GM21381 (cell line): ENCODE data around the gene PLEKHF1.
"Not testable (repeated sequence)": the region's sequence is repeated elsewhere in the genome, so short reads cannot be mapped to it uniquely, and the experiment has no call there.

Experiments used
- ATAC-seq: cut with Tn5 transposase; IDR thresholded peaks from one replicate; pipeline ENCODE4 v1.9.1; 2021; ENCODE audit warnings: mild to moderate bottlenecking, moderate library complexity; ENCODE audit not compliant: unreplicated experiment

The PLEKHF1 gene

GRCh38 chr19:29663861-29664752 is 1.2 kb upstream of the PLEKHF1 start:
- ATAC-seq = no peak

GRCh38 chr19:29664753-29665214 is 477 bp upstream of the PLEKHF1 start:
- no peak for ATAC-seq

- ATAC-seq = no peak
Observed at GRCh38 chr19:29665826-29666577, 741 bp downstream of the PLEKHF1 start.

DNA sequence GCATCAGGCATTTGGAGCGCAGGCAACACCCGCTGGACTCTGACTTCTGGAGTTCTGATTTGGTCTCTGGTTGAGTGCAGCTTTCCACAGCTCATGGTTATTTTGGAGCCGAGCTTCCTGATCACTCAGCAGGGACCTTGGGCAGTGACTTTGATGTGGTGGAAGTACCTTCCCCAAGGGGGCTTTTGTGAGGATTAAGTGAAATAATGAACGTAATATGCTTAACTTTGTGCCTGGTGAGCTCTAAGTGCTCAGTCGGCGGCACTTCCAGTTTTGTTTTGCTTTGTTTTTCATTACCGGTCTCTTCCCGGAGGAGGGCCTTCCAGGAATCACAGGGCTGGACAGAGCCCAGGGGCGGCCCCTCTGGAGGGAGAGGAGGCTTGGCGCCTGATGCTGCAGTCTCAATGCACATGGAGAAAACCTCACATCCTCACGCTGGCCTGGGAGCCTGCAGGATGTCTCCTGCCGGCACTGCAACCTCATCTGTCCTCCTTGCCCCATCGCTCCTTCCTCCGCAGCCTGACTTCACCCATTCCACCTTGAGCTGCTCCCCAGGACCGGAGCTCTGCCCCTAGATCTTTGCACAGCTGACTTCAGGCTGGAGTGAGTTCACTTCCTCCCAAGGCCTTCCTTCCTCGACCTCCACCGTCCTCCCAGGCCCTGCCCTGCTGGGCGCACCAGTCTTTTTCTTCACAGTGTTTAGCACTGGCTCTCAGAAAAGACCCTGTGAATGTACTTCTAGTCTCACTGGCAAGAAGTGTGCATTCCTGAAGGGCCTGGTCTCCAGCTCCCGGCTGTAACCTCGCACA is 1.5 kb downstream of the PLEKHF1 start:
- no peak for ATAC-seq

DNA sequence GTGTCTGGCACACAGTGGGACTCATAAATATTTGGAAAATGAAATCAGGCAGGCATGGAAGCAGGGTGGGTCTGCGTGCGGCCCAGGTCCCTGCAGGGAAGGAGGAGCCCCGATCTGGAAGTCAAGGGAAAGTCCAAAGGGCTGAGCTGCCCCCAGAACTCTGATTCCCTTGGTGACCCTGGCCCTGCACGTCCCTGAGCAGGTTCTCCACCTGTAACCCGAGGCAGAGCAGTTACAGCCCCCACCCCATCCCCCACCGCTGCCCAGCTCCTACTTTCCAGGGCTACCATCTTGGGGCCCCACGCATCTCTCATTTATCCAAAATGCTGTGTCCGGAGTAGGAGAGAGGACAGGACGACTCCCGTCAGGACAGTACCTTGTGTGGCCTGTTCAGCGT is 2.1 kb downstream of the PLEKHF1 start:
- ATAC-seq = no peak

GRCh38 chr19:29667901-29668341 is 2.7 kb downstream of the PLEKHF1 start:
- ATAC-seq = no peak

DNA sequence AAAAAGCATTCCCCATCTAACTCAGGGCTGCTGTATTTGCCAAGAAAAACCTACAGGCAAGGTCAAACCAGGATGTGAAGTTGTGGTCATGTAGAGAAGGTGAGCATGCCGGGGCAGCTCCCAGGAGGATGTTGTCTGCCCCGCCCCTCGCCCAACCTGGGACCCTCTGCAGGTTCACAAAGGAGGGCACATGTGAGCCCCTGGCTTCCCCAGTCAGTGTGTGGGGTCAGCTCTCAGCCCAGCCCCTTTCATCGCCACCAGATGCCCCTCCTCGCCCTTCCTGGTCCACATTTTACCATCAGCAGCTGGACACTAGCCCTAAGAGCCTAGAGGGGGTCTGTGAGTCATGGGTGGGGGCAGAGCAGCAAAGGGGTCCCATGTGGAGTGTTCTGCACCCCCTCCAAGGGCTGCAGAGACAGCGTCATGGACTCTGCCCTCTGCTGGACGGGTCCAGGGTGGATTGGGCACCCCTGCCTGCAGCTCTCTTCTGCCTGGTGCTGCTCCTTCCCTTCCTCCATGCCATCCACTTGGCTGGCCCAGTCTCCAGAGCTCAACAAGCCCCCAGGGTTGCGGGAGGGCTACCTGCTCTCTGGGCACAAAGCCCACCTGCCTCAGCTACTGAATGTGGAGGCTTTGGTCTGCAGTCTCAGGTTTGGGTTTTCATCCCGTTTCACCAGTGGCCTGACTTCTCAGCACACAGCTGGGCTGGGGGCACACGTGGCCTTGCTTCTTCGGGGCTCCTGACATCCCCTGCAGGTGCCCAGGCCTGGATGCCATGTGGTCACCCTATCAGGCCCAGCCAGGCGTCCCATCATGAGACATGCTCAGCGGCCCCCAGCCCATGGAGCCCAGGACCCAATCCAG is 3.7 kb downstream of the PLEKHF1 start:
- no peak for ATAC-seq

DNA sequence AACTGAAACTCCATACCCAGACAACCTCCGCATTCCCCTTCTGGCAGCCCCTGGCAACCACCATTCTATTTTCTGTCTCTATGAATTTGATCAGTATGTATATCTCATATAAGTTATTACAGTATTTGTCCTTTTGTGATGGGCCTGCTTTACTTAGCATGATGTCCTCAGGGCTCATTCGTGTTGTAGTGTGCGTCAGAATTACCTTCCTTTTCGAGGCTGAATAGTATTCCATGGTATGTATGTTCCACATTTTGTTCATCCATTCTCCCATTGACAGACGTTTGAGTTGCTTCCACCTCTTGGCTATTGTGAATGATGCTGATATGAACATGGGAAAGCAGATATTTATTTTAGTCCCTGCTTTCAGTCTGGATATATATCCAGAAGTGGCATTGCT is 5.0 kb downstream of the PLEKHF1 start:
- no peak for ATAC-seq

GRCh38 chr19:29671026-29671392 is 5.7 kb downstream of the PLEKHF1 start:
- ATAC-seq = not testable (repeated sequence)

DNA sequence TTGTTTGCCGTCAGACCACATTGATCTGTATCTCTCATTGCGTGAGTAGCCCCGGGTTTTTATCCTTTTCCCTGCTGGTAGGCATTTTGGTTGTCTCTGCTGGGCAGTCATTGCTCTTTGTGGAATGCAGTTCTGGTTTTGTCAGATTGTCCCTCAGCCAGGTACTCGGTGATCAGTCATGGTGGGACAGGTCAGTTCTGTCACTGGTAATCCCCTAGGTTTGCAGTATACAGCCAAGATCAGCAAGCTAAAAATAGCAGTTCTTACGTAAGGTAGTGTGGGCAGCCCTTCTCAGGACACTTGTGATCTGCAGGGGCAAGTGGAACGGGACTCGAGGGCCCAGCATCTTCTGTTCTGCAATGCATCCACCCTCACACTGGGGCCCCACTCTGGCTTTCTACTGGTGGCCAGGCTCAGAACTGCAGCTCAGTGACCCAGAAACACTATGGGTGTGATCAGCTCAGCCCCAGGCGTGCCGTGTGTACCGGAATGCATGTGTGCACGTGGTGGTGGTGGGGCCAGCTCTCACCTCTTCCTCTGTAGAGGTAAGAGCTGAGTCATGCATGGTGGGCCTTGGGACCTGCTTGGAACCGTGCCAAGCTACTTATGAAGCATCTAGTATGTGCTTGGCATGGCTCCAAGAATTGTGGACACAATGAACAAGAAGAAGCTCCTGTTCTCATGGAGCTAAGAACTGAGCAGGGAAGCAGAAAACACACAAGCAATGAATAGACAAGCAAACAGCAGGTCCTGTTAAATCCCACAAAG is 6.3 kb downstream of the PLEKHF1 start:
- ATAC-seq = peak; percentile 73

GRCh38 chr19:29672319-29672932 is 7.2 kb downstream of the PLEKHF1 start:
- ATAC-seq = no peak

DNA sequence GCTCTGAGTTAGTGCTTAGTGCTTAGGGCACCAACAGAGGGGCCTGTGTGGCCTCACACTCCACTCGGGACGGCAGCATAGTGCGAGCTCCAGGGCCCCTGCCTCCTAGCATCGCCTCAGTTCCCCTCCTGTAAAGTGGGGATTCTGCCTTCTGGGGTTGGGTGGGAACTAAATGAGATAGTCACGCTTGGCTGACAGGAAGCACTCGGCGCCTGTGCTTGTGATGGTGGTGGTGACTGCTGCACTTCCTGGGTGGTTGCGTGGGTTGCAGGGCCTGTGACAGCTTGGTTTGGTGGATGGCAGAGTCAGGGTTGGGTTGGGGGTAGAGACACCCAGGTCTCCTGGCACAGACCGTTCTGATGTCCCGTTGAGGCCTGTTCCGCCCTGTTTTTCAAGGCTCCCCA is 7.7 kb downstream of the PLEKHF1 start:
- ATAC-seq = peak; percentile 39

GRCh38 chr19:29673451-29674371 is 8.4 kb downstream of the PLEKHF1 start:
- ATAC-seq = no peak

- ATAC-seq = no peak
Observed at GRCh38 chr19:29674374-29675119, 9.3 kb downstream of the PLEKHF1 start.

DNA sequence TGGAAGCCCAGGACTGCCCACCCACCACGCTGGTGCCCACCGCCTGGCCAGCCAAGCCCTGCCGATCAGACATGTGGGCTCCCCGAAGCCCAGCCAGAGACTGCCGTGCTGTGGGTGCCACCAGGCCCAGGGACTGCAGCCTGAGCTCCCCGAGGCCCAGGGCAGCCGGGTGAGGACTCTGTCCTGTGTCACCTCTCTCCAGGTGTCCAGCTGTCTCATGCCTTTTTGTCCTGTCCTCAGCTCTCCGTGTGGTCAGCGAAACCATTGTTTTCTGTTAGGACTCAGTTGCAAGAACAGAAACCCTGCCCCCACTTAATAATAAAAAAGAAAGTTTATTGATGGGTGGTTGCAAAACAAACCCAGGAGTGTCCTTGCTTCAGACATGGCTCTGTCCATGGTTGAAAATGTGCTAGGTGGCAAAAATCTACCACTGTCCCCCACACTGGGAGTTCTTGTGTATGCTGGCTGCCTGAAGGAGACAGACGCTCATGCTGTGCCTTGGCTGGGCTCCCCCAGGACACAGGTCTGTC is 9.9 kb downstream of the PLEKHF1 start:
- ATAC-seq = no peak

- ATAC-seq = no peak
Observed at GRCh38 chr19:29675650-29676186, 10.5 kb downstream of the PLEKHF1 start.

GRCh38 chr19:29676586-29676985 is 11.3 kb downstream of the PLEKHF1 start:
- no peak for ATAC-seq
